GM19025 (cell line): ENCODE results near the gene CABLES2.

Source experiments
- ATAC-seq: cut with Tn5 transposase; IDR thresholded peaks from one replicate; pipeline ENCODE4 v1.9.1; 2021; ENCODE audit warnings: mild to moderate bottlenecking, low read depth, moderate library complexity; ENCODE audit not compliant: unreplicated experiment

CABLES2 gene

GRCh38 chr20:62419759-62420158, 12.7 kb upstream of the CABLES2 start:
- ATAC-seq: no peak

- ATAC-seq: no peak
Measured at GRCh38 chr20:62418709-62419487, 11.8 kb upstream of the CABLES2 start.

GRCh38 chr20:62417981-62418708, 11.1 kb upstream of the CABLES2 start:
- ATAC-seq: no peak

GRCh38 chr20:62416651-62417637, 9.9 kb upstream of the CABLES2 start:
- ATAC-seq: no peak

GRCh38 chr20:62415354-62416111, 8.4 kb upstream of the CABLES2 start:
- ATAC-seq: no peak

- no peak for ATAC-seq
Measured at GRCh38 chr20:62413896-62414481, 6.9 kb upstream of the CABLES2 start.

GRCh38 chr20:62413025-62413570, 6.0 kb upstream of the CABLES2 start:
- ATAC-seq: no peak

DNA sequence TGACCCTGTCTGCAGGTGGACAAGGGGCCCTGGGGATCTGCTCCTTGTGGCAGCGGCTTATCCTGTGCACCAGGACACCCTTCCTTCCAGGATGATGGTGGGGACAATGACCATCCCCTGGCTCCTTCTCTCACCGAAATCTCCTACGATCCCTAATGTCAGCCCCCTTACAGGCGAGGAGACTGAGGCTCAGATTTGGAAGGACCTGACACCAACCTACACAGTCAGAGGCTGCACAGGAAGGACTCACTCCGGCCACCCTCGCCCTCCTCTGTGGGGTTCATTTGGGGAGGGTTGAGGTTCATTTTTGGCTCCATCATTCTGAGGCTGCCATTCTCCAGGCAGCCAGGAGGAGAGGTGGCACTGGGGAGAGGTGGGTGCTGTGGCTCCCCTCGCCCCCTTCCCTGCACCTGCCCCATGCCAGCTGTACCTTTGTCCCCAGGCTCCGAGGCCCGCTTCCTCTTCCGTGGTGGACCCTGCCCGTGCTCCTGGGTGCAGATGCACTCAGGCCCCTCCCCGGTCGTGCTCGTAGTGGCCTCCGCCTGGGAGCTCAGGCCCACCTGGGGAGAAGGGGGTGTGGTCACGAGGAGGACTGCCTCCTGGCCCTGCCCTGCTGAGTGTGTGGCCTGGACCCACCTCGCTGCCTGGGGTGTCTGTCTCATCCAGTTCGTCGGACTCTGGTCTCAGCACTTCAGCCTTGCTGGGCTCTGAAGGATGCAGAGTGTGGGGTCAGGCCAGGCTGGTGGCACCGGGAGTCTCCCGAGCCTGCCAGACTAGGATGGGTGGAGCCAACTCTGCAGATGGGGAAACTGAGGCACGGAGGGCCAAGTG, 5.3 kb upstream of the CABLES2 start:
- ATAC-seq: no peak

DNA sequence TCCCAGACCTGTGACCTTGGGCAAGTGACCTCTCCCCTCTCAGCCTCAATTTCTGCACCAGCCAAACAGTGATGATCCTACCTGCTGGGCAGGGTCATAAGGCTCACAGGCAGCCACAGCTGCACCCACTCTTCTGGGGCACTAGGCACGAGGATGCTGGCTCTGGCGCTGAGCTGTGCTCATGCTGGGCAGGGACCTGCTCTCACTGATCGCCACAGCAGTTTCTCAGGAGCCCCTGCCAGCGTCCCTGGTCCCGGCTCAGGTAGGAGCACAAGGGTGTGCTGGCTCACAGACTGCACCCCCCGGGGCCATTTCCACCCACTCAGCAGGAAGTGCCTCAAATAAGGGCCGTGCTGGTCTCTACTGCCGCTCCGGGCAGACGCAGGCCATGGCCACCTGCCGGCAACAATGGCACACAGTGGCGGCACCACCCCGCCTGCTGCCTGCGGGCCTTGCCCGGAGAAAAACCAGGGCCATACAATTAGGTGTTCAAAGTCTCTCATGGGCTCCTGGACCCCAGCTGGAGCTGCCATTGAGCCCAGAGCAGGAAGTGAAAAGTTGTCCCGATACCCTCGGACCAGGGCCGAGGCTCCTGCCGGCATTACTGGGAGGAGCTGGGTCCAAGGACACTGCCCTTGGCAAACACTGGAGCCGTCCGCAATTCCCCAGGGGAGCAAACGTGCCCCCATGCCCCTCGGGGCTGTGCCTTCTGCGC, 4.6 kb upstream of the CABLES2 start:
- no peak for ATAC-seq

DNA sequence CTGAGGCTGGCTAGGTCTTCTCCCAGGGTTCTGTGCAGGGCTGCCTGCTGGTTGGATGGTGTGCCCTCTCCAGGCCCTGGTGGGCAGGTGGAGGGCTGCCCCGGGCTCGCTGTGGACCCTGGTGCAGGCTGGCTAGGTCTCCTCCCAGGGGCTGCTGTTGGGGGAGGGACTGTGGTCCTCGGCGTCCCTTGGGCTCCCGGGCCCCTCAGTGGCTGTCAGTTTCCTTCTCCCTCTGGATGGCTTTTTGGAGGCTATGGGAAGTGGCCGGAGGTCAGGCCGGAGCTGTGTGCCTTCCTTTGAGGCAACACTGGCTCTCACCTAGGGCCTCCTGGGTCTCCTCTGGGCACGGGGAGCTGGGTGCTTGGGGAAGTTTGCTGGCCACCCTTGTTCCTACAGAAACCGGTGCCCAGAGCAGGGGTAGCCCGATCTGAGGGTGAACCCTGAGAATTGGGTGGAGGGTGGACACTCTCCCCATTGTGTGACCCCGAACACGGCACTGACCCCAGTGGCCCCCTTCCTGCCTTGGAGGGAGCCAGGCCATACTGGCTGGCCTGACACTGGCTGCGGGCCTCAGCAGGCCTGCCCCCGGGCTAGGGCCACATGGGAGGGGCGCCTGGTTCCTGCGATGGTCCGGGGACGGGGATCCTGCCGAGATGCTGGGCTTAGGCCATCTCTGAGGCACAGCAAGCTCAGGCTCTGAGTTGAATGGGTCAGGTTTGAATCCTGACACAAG, 3.8 kb upstream of the CABLES2 start:
- no peak for ATAC-seq

DNA sequence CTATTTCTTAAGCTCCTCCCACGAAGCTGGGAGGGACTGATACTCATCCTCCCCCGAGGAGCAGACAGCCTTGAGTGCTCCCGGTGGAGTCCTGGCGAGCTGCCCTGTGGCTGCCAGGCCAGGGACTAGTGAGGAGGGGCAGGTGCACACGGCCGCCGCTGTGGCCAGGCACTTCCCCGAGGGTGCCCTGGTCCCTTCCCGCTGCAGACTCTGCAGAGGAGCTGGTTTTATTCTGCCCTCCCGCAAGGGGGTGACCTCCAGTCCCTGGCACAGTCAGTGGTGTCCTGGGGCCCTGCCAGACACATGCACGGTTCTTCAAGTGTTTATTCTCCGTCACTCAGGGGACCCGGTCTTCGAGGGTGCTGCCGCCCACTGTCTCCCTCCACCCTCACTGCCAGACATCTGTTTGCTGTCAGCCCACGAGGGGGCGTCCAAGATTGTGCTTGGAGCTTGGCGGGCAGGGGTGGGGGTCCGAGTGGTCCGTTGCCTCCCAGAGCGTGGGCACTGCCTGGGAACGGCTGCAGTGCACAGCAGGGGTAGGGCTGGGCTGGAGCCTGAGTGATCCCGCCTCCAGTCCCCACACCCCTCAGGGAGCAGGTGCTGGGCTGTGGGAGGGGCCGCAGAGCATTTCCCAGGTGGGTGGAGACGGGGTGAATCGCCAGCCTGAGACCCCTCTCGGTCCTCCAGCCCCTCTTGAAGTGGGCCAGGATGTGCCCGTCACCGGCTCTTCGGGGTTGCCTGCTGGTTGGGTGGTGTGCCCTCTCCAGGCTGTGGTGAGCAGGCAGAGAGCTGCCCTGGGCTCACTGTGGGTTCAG, 3.1 kb upstream of the CABLES2 start:
- ATAC-seq: no peak

- ATAC-seq: no peak
Measured at GRCh38 chr20:62409086-62409853, 2.2 kb upstream of the CABLES2 start.

DNA sequence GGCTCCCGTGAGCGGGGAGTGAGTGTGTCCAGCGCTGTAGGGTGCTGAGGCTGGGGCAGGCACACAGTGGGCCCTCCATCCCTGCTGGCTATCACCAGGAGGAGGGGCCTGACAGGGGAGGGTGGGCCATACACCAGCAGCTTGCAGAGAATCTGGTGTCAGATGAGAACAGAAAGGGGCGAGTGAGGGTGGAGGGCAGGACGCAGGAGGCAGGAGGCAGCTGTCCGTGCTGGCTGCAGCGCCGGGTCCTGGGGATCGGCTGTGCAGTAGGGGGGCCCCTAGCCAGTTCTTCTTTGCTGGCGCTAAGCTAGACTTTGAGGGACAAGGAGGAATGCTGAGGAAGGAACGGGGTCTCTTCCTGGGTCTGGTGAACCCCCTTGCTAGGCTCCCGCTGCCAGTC, 1.6 kb upstream of the CABLES2 start:
- no peak for ATAC-seq

GRCh38 chr20:62408055-62408454, 970 bp upstream of the CABLES2 start:
- no peak for ATAC-seq

GRCh38 chr20:62406635-62407176, 379 bp downstream of the CABLES2 start:
- no peak for ATAC-seq
